IMR-90 (cell line): Measurements from ENCODE around the gene ADAMTSL4. TPM values are rescaled to one million over a fixed set of nuclear protein-coding genes. Genes with fewer than 3 reads are reported as not detected.

Source experiments
- ATAC-seq: fragments of 200-7000 bp; cut with Tn5 transposase; 2 replicates; pipeline ENCODE4 v1.9.1; 2020; ENCODE audit warnings: low read depth, mild to moderate bottlenecking, moderate library complexity
- BruUV-seq: library from RNA; stranded (reverse); fragments of 400-500 nt; replicated peaks from 2 replicates; lab custom pipeline; 2021; lab: Mats Ljungman, UMichigan
- CTCF ChIA-PET: fragments of 300-600 bp; formaldehyde crosslinking; extraction: SDS; loops from one replicate; lab custom pipeline; 2021; ENCODE audit warnings: antibody characterized with exemption; lab: Yijun Ruan, JAX
- POLR2A ChIA-PET: fragments of 300-600 bp; sonication (Branson Sonifier 250); formaldehyde crosslinking; loops from one replicate; lab custom pipeline; 2022; ENCODE audit warnings: antibody characterized with exemption; ENCODE audit not compliant: unreplicated experiment; lab: Charles Lee
- DNase-seq: peaks from one replicate; pipeline ENCODE4 v3.0.0; 2013
- H2AFZ ChIP-seq: replicated peaks from 2 replicates; pipeline ENCODE3; 2013; ENCODE audit warnings: low read length, mild to moderate bottlenecking; ENCODE audit not compliant: poor library complexity
- H2AK5ac ChIP-seq: 2 replicates; pipeline ENCODE4 v1.6.1; 2013; ENCODE audit warnings: low read depth, low read length, inconsistent platforms
- H2AK9ac ChIP-seq: replicated peaks from 2 replicates; pipeline ENCODE3; 2013; ENCODE audit warnings: mild to moderate bottlenecking, low read depth, low read length, moderate library complexity; ENCODE audit not compliant: poor library complexity
- H2BK120ac ChIP-seq: 2 replicates; pipeline ENCODE4 v1.6.1; 2013; ENCODE audit warnings: low read depth, low read length, inconsistent platforms
- H2BK15ac ChIP-seq: 3 replicates; pipeline ENCODE4 v1.6.1; 2013; ENCODE audit warnings: low read depth, low read length, inconsistent platforms
- H2BK20ac ChIP-seq: 2 replicates; pipeline ENCODE4 v1.6.1; 2013; ENCODE audit warnings: low read depth, mild to moderate bottlenecking, inconsistent platforms, low read length, moderate library complexity
- H2BK5ac ChIP-seq: 2 replicates; pipeline ENCODE4 v1.6.1; 2013; ENCODE audit warnings: mild to moderate bottlenecking, low read depth, low read length, inconsistent platforms; ENCODE audit not compliant: poor library complexity, severe bottlenecking
- H3K14ac ChIP-seq: replicated peaks from 2 replicates; pipeline ENCODE4 v1.6.1; 2013; ENCODE audit warnings: low read depth, low read length, inconsistent platforms
- H3K18ac ChIP-seq: 2 replicates; pipeline ENCODE4 v1.6.1; 2013; ENCODE audit warnings: low read depth, low read length, control low read depth
- H3K23ac ChIP-seq: 2 replicates; pipeline ENCODE4 v1.6.1; 2013; ENCODE audit warnings: low read depth, low read length, inconsistent platforms
- H3K27ac ChIP-seq: 2 replicates; pipeline ENCODE4 v1.5.1; 2013; ENCODE audit warnings: mild to moderate bottlenecking, control low read depth, low read length; ENCODE audit not compliant: insufficient read depth
- H3K27me3 ChIP-seq: 2 replicates; pipeline ENCODE4 v1.6.1; 2013; ENCODE audit warnings: low read length; ENCODE audit not compliant: control insufficient read depth, insufficient read depth
- H3K36me3 ChIP-seq: 2 replicates; pipeline ENCODE4 v1.6.1; 2013; ENCODE audit warnings: low read length, mixed read lengths; ENCODE audit not compliant: control insufficient read depth, insufficient read depth
- H3K4ac ChIP-seq: 2 replicates; pipeline ENCODE4 v1.6.1; 2013; ENCODE audit warnings: low read depth, low read length, inconsistent platforms
- H3K4me1 ChIP-seq: 2 replicates; pipeline ENCODE4 v1.6.1; 2013; ENCODE audit warnings: low read length, mixed read lengths; ENCODE audit not compliant: control insufficient read depth, insufficient read depth
- H3K4me2 ChIP-seq: 2 replicates; pipeline ENCODE4 v1.6.1; 2013; ENCODE audit warnings: low read depth, mild to moderate bottlenecking, control low read depth, low read length, moderate library complexity
- H3K4me3 ChIP-seq: 2 replicates; pipeline ENCODE4 v1.5.1; 2013; ENCODE audit warnings: low read depth, mild to moderate bottlenecking, control low read depth, low read length, moderate library complexity; ENCODE audit not compliant: insufficient read depth
- H3K56ac ChIP-seq: 2 replicates; pipeline ENCODE4 v1.6.1; 2013; ENCODE audit warnings: low read length, inconsistent platforms; ENCODE audit not compliant: insufficient read depth; ENCODE audit errors: extremely low read depth
- H3K79me1 ChIP-seq, 2 experiments: 2 replicates each; pipeline ENCODE4 v1.6.1; 2013; ENCODE audit warnings: low read length in 2 of 2, inconsistent platforms in 1 of 2, low read depth in 1 of 2
- H3K9ac ChIP-seq: 2 replicates; pipeline ENCODE4 v1.6.1; 2013; ENCODE audit warnings: low read depth, low read length, control low read depth
- H3K9me1 ChIP-seq: 2 replicates; pipeline ENCODE4 v1.6.1; 2013; ENCODE audit warnings: low read length, inconsistent platforms; ENCODE audit not compliant: insufficient read depth
- H3K9me3 ChIP-seq: 2 replicates; pipeline ENCODE4 v1.6.1; 2013; ENCODE audit warnings: low read length; ENCODE audit not compliant: control insufficient read depth, insufficient read depth
- H4K20me1 ChIP-seq: 2 replicates; pipeline ENCODE4 v1.6.1; 2013; ENCODE audit warnings: low read length, inconsistent platforms; ENCODE audit not compliant: insufficient read depth
- H4K5ac ChIP-seq: 2 replicates; pipeline ENCODE4 v1.6.1; 2013; ENCODE audit warnings: mild to moderate bottlenecking, low read depth, low read length, control low read depth
- H4K8ac ChIP-seq, 2 experiments: 2 replicates each; pipeline ENCODE4 v1.6.1; 2013; ENCODE audit warnings: low read depth in 2 of 2, low read length in 2 of 2, control low read depth in 1 of 2, inconsistent platforms in 1 of 2
- H4K91ac ChIP-seq: 2 replicates; pipeline ENCODE4 v1.6.1; 2013; ENCODE audit warnings: low read depth, low read length, inconsistent platforms; ENCODE audit not compliant: insufficient read depth
- BHLHE40 ChIP-seq: fragments of 150-350 bp; IDR thresholded peaks from 2 replicates; pipeline ENCODE4 v1.6.1; 2016; ENCODE audit warnings: mild to moderate bottlenecking, low read depth, low read length
- CEBPB ChIP-seq: IDR thresholded peaks from 2 replicates; pipeline ENCODE4 v1.6.1; 2012; ENCODE audit warnings: low read depth, low read length, improper control_type of control experiment
- CHD1 ChIP-seq: IDR thresholded peaks from 2 replicates; pipeline ENCODE4 v1.6.1; 2012; ENCODE audit warnings: low read depth, low read length, improper control_type of control experiment
- CTCF ChIP-seq: conservative IDR thresholded peaks from 2 replicates; pipeline ENCODE4 v1.5.1; 2012; ENCODE audit warnings: mild to moderate bottlenecking, low read depth, low read length, improper control_type of control experiment
- FOS ChIP-seq: fragments of 150-350 bp; IDR thresholded peaks from 2 replicates; pipeline ENCODE4 v1.6.1; 2016; ENCODE audit warnings: low read depth, low read length
- MXI1 ChIP-seq: IDR thresholded peaks from 2 replicates; pipeline ENCODE4 v1.6.1; 2012; ENCODE audit warnings: low read depth, mild to moderate bottlenecking, low read length, moderate library complexity, borderline replicate concordance
- POLR2A ChIP-seq: IDR thresholded peaks from 2 replicates; pipeline ENCODE4 v1.6.1; 2012; ENCODE audit warnings: mild to moderate bottlenecking, low read depth, low read length
- RCOR1 ChIP-seq: IDR thresholded peaks from 2 replicates; pipeline ENCODE4 v1.6.1; 2012; ENCODE audit warnings: mild to moderate bottlenecking, low read length, improper control_type of control experiment; ENCODE audit not compliant: insufficient replicate concordance
- RFX5 ChIP-seq: IDR thresholded peaks from 2 replicates; pipeline ENCODE4 v1.8.0; 2012; ENCODE audit warnings: low read depth, mild to moderate bottlenecking, low read length, moderate library complexity
- SMC3 ChIP-seq: fragments of 150-350 bp; IDR thresholded peaks from 2 replicates; pipeline ENCODE4 v1.6.1; 2016; ENCODE audit warnings: low read depth, mild to moderate bottlenecking, antibody characterized with exemption, low read length, moderate library complexity
- USF2 ChIP-seq: fragments of 150-350 bp; IDR thresholded peaks from 2 replicates; pipeline ENCODE4 v1.6.1; 2017; ENCODE audit warnings: mild to moderate bottlenecking, antibody characterized with exemption, low read length, low read depth
- WGBS, 2 experiments: methylation state at CpG; one replicate each; pipeline versions ENCODE4 v1.1.5 to v1.1.7; 2013; ENCODE audit warnings: missing lambda C conversion rate in 2 of 2; ENCODE audit not compliant: insufficient read length in 1 of 2; ENCODE audit errors: extremely low coverage in 2 of 2; 5-methylcytosine and 5-hydroxymethylcytosine counted together
- dilution Hi-C: fragments of 300-500 bp; cut with HindIII; formaldehyde crosslinking; loops from one replicate; pipeline ENCODE4 v1.14.3; 2018; ENCODE audit warnings: low sequenced_read_pairs; ENCODE audit not compliant: unreplicated experiment
- in situ Hi-C: fragments of 300-500 bp; cut with MboI; formaldehyde crosslinking; loops from 3 replicates; pipeline ENCODE4 v1.14.3; 2019; ENCODE audit warnings: low sequenced_read_pairs, inconsistent platforms, mixed read lengths
- intact Hi-C: fragments of 100-400 bp; cut with micrococcal nuclease; formaldehyde crosslinking; loops from 2 replicates; pipeline ENCODE4 v1.10.0; 2022
- polyA plus RNA-seq, 3 experiments: library from polyadenylated mRNA; depleted of rRNA; stranded (reverse); fragments of >200 nt; gene quantifications; 2 replicates each; pipeline ENCODE4 v1.2.3, GENCODE V29; 2012; ENCODE audit warnings: low replicate concordance in 1 of 3
- total RNA-seq: library from RNA; depleted of rRNA; stranded (reverse); fragments of >200 nt; gene quantifications from 2 replicates; pipeline ENCODE4 v1.2.3, GENCODE V29; 2012

The ADAMTSL4 gene
- total and polyA plus RNA-seq, 2 of the 4 experiments (the other 2 are of a cell fraction): 0.54 to 12.2 TPM

GRCh38 chr1:150508982-150509381 lies 40.2 kb upstream of the ADAMTSL4 start:
- no peaks in the 10 kb centered on the region for H4K20me1 ChIP-seq
- ATAC-seq (no peak), DNase-seq (no peak)
- H2AFZ ChIP-seq: peak overlapping the region; percentile 85
- H4K91ac ChIP-seq: peak overlapping the region; percentile 99
- H3K14ac ChIP-seq: peak overlapping the region; percentile 94
- H2BK5ac ChIP-seq: peak overlapping the region; percentile 95
- no CpG with 5 or more reads among the region's 4 CpGs for WGBS, 2 experiments
- BruUV-seq: no TSS peak
- dilution Hi-C loops (no loop called here), intact Hi-C loops (no loop called here), in situ Hi-C loops (no loop called here)
- peak overlapping the region; percentile 93 for H3K4me2 ChIP-seq
- H4K5ac ChIP-seq: peak overlapping the region; percentile 14
- POLR2A ChIA-PET: interaction anchor here (0.5 to 0.6 kb wide), 3 partner anchors 11 to 43 kb away, joined by 3 read pairs; no protein-coding TSS in a partner anchor
- peak overlapping the region; percentile 85; the same call in 1 of the 2 replicates for H3K9ac ChIP-seq
- H3K56ac ChIP-seq: peak overlapping the region; percentile 94; the same call in 1 of the 2 replicates
- peaks cover 26 to 61% of the 10 kb centered on the region in 2 experiments for H3K79me1 ChIP-seq
- H2AK5ac ChIP-seq: peak overlapping the region; percentile 96
- peak overlapping the region; percentile 95 for H3K23ac ChIP-seq
- peak overlapping the region; percentile 62 for H2BK120ac ChIP-seq
- CTCF ChIA-PET: interaction anchor here (0.6 to 1.3 kb wide), 2 partner anchors 24 to 208 kb away, joined by 3 to 5 read pairs; no protein-coding TSS in a partner anchor
- H3K4me1 ChIP-seq: peaks cover 22% of the 10 kb centered on the region
- H3K27me3 ChIP-seq: no peaks in the 10 kb centered on the region
- H2AK9ac ChIP-seq: peak overlapping the region; percentile 100
- H3K4me3 ChIP-seq: peak overlapping the region; percentile 48; the same call in 1 of the 2 replicates
- peak overlapping the region; percentile 98 for H3K4ac ChIP-seq
- H3K27ac ChIP-seq: peak overlapping the region; percentile 94; the same call in 1 of the 2 replicates
- TF ChIP-seq CTCF (no peak), RFX5 (no peak), POLR2A (no peak), CEBPB (no peak), FOS (no peak), USF2 (no peak), BHLHE40 (no peak), CHD1 (no peak), MXI1 (no peak), RCOR1 (no peak), SMC3 (no peak)
- peak overlapping the region; percentile 10; the same call in 1 of the 2 replicates for H2BK20ac ChIP-seq
- peaks cover 29% of the 10 kb centered on the region for H3K9me1 ChIP-seq
- H3K9me3 ChIP-seq: no peaks in the 10 kb centered on the region
- H3K18ac ChIP-seq: 0 out of 2 replicates have a peak overlapping the region, but pooled peaks have one; percentile 6
- peaks cover 49% of the 10 kb centered on the region for H3K36me3 ChIP-seq
- H4K8ac ChIP-seq: peak overlapping the region; percentile 79 to 86; a peak in 3 of 4 replicates
- H2BK15ac ChIP-seq: peak overlapping the region; percentile 69; the same call in 1 of the 3 replicates
